Pons (tissue), 1 donor: ENCODE results near the gene STK32C.
"Not testable (repeated sequence)": the region's sequence is repeated elsewhere in the genome, so short reads cannot be mapped to it uniquely, and the experiment has no call there.

Experiments used
- DNase-seq: peaks from one replicate; pipeline ENCODE4 v3.0.0-alpha.2; 2016; ENCODE audit warnings: low spot score

Gene STK32C

DNA sequence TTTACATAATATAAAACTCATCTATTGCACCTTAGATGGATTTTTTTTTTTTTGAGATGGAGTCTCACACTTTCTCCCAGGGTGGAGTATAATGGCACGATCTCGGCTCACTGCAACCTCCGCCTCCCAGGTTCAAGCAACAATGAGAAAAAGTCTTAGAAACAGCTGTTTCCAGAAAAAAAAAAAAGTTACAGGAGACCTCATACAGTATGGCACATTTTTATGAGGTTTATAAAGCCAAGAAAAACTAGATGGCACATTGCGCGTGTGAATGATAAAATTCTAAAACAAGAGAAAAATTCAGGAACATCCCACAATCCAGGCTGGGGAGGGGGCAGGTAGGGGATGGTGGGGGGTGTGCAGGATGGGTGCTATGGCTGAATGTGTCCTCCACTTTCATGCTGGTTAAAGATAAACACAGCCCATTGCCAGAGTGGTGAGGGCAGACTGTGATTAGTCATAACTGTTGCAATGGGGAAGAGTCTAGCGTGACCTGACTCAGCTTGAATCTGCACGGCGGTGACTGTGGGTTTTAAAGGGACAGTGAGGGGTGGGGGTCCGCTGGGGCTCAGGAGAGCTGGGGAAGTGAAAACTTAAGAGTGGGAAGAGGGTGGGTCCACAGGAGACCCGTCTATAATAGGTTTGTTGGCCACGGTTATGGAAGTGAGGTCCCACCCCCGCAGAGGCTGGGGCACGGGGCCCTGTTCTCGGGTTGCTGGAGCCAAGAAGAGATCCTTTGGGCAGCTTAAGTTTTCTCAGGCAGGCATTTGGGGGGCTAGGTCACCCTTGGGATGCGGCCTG, 12.3 kb upstream of the STK32C start:
- no peak for DNase-seq

DNA sequence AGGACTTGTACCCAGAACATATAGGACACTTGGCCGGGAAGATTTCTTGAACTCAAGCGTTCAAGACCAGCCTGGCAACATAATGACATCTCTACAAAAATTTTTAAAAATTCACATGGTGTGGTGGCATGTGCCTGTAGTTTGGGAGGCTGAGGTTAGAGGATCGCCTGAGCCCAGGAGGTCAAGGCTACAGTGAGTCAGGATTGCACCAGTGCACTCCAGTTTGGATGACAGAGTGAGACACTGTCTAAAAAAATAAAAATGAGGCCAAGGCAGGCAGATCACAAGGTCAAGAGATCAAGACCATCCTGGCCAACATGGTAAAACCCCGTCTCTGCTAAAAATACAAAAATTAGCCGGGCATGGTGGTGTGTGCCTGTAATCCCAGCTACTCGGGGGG, 9.7 kb upstream of the STK32C start:
- not testable (repeated sequence) for DNase-seq

DNA sequence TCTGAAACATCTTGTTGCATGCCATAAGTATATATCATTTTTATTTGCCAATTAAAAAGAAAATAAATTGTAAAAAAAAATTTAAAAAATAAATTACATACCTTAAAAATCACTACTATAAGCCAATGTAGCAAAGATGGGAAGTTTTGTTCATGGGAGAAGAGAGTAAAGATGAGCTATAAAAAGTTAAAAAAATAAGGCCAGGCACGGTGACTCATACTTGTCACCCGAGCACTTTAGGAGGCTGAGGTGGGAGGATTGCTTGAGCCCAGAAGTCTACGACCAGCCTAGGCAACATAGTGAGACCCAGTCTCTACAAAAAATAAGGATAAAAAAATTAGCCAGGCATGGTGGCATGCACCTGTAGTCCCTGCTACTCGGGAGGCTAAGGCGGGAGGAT, 8.4 kb upstream of the STK32C start:
- no peak for DNase-seq

DNA sequence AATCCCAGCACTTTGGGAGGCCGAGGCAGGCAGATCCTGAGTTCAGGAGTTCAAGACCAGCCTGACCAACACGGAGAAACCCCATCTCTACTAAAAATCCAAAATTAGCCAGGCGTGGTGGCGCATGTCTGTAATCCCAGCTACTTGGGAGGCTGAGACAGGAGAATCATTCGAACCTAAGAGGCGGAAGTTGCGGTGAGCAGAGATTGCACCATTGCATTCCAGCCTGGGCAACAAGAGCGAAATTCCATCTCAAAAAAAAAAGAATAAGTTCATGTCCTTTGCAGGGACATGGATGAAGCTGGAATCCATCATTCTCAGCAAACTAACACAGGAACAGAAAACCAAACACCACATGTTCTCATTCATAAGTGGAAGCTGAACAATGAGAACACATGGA, 7.1 kb upstream of the STK32C start:
- not testable (repeated sequence) for DNase-seq

DNA sequence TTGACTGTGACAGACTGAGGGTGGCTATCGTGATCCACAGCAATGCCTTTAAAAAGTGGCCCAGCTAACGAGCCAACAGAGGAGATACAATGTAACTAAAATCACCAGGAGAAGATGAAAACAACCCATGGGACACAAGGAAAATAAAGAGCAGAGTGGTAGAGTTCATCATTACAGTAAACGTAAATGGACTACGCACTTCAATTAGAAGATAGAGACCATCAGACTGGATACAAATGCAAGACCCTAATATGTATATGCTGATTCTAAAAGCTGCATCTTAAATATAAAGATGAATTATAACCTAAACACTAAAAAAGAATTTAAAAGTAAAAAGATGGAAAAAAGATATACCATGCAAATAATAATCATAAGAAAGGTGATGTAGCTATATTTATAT, 6.6 kb upstream of the STK32C start:
- no peak for DNase-seq

DNA sequence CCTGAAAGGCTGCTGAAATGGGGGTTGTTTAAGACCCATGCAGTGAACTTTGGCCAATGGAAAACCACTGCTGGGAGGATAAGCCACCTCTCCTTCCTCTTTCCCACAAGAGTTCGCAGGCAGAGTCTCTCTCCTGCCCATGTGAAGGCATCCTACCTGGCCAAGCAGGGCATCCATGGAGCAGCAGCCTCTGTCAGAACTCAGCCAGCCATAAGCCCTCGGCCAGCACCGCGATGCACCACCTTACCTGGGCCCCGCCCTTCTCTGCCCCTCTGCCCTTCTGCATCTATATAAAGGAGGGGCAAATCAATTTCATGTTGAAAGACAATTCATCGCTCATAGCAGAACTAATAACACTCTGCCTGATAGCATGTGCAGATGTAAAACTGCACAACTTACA, 6.1 kb upstream of the STK32C start:
- no peak for DNase-seq

DNA sequence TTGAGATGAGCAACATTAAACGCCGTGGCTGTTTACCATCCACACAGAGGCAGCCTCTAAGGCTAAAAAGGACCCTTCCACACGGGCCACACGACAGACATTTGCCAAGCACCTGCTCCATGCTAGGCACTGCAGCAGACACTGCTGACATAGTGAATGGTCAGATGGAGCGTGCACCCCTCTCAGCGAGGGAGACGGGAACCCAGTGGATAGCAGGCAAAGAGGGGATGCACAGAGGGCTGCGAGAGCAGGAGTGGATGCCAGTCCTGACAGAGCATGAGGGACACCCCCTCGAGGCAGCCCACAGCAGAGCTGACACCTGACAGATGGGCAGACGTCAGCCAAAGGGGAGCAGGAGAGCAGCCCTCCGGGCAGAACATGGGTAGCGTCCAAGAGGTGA, 5.6 kb upstream of the STK32C start:
- DNase-seq = no peak

DNA sequence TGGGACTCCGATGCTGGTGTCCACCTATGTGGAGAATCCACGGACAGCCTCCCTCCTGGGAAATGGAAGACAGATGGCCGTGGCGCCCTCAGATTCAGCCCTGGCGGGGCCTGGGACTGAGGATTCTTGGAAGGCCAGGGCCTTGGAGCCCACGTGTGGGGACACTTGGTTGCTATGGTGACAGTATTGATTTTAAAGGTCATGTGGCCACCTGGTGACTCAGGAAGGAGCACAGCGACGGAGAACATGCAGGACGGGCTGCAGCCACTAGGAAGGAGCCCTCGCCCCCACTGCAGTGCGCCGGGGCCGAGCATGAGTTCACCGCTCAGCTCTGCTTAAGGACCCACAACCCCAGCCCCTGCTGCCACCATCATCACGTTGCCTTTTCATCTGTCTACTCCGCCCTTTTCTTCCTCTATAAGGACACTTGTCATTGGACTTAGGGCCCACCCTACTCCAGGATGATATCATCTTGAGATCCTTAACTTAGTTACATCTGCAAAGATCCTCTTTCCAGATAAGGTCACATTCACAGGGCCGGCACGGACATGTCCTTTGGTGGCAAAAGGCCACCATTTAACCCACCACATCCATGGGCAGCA, 3.7 kb upstream of the STK32C start:
- DNase-seq = no peak

DNA sequence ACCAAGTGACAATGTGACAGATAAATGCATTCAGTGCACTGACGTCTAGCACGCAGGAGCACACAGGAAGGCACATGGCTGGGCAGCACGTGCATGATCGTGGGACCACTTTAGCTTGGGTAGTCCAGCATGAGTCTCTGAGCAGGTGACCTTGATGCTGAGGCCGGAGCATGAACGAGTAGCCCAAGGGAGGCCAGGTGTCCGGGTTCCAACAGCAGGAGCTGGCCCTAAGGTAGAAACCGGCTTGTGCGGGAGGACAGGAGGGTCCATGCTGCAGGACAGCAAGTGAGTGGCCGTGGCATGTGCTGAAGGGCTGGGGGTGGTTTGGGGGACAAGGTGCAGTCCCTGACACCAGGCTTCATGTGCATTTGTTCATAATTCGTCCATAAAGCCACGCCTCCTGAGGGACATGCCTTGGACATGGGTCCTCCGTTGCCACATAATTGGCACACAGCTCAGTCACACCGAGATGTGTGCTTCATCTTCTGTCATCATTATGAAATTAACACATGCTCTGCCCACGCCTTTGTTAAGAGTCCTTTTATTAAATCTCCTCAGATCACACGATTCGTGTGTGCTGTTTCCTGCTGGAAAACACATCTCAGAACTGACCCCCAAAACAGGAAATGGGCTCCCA, 3.1 kb upstream of the STK32C start:
- DNase-seq = no peak

DNA sequence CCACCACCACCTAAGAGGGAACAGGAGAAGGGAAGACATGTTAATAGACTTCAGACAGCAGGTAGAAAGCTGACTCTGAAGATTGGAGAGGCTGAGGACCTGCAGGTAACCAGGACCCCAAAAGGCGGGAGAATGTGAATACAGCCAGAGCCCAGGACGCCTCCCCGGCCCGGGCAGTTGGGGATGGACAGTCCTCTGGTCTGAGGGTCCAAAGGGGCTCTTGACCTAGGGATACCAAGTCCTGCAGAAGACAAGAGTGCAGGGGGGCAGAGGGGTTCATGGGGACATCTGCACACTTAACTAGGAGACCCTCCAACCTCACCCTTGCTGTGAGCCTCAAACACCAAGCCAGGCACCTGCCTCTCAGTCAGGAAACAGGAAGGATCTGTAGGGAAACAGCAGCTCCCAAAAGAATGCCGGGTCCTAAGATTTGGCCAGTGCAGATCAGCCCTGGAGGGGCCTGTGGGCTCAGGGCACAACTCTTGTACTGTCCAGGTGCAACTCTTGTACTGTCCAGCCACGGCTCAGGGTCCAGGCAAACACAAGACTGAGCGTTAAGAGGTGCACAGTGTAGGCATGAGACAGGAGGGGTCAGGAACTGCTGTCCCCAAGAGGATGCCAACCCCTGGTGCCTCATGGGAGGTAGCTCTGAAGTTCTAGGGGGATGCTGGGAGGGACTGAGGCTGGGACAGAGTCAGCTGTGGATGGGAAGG, 2.3 kb upstream of the STK32C start:
- no peak for DNase-seq

DNA sequence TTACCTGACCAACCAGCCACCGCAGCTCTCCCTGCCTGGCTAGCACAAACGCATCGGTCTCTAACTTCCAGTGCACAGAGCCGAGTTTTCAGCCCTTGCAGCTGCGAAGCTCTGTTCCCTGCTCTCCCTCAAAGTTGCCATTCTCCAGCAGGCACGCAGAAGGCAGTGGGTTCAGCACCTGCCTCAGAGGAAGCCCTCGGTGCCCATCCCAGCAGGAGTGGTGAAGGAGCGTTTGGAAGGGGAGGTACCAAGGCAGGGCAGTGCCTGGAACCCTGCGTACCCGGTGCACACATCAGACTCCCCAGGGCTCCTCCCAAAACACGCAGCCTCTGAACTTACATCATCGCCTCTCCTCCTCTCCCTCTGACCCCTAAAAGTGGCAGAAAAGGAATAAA, 1.7 kb upstream of the STK32C start:
- DNase-seq = no peak

DNA sequence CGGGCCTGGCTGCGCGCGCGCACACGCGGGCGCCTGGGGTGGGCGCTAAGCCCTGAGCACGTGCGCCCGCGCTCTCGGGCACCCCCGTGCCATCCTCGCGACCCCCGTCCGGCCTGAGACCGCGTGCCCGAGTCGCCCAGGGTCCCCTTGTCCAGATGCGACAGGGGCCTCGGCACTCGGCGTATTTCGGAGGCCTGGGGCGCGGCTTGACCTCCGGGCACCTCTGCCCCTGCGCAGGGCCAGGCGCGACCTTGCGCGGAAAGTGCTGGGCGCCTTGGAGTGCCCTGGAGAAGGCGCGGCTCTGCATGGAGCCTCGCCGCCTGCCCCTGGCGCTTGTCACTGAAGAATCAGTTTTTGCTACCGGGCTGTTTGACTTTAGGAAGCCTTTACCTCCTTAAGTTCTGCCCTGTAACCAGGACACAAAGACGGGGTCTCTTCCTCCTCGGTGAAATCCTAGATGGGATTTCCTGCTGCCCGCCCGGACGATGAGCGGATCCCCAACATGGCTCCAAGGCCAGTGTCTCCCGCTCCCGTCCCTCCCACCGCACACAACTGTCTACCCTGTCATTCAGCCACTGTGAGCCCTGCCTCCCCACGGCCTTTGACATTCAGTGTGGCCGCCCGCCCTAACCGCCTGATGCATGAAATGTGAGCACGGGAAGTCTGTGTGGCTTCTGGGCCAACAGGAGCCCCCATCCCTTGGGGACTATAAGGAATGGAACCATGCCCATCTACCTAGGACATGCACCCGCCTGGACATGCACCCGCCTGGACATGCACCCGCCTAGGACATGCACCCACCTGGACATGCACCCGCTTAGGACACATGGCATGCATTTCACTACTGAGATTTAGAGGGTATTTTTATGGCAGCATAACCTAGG, 1.1 kb upstream of the STK32C start:
- no peak for DNase-seq

DNA sequence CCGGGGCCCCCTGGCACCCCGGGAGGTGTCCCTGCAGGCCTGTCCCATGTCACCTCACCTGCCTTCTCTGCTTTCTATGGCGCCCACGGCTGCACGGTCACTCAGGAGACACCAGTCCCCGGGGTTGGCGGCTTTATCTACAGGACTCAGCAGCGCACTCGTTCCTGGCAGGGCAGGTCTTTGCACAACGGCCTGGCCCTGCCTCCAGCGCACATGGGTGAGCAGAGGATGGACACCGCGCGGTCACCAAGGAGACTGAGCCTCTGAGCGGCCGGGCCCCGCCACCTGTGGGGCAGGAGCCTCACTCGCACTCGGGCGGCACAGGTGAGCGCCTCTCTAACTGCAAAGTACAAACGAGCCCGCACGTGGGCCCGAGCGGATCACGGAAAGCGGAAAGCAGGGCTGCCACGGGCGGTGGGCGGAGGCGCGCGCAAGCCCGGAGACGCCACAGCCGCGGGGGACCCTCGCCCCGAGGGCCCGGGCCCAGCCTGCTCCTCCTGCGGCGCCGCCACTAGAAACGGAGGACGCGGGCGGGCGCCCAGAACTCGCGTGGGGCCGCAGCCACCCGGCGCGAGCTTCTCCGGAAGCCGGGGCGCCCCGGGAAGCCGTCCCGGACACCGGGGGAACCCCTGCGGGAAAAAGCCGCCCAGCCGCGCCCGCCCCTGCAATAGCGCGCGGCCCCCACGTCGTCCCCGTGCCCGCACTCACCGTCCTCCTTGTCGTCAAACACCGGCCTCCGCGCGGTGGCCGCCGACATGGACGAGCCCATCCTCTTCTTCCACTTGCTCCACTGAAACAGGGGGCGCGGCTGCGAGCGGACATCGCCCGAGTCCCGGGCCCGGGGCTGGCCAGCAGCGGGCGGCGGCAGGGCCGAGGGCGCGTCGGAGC, 642 bp downstream of the STK32C start:
- no peak for DNase-seq

DNA sequence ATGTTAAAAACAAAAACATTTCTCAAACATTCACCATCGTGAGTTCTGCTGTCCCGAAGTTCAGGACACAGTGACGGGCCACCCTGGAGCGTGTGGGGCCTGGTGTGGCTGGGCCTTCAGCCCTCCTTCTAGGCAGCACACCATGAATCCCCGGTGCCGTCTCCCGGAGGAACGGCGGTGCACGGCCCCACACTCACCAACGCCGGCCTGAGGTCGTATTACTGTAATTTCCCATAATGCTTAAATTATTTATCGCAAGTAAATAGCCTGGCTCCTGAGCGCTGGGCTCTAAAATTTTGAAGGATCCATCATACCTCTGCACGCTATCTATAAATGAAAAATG, 1.4 kb downstream of the STK32C start:
- DNase-seq = no peak

DNA sequence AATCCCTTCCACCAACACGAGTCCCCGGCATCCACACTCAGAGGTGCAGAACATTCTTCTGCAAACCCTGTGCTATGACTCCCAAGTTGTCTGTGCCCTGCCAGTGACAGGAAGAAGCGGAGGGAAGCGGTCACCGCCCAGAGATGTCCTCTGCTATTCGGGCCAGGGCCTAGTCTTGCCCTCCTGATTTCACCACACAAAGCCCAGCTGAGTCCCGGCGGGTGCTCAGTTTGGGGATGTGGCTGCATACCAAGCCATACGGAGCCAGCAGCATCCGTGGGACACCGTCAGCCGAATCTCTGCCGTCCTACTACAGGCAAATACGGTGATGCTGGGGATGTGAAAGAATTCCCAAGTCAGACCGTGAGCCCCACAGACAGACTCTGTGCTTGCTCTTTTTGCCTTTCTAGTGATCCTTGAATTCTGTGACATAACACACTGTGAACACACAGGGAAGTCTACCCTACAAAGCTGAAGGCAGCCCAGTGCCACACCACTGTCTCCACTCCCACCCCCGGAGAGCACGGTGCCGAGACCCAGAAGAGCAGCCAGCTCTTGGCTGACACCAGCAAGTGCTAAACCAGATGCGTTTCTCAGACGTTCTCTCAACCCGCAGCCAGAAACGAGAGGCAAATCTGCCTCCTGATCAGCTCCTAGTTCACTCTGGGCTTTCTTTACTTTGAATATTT, 2.0 kb downstream of the STK32C start:
- no peak for DNase-seq

DNA sequence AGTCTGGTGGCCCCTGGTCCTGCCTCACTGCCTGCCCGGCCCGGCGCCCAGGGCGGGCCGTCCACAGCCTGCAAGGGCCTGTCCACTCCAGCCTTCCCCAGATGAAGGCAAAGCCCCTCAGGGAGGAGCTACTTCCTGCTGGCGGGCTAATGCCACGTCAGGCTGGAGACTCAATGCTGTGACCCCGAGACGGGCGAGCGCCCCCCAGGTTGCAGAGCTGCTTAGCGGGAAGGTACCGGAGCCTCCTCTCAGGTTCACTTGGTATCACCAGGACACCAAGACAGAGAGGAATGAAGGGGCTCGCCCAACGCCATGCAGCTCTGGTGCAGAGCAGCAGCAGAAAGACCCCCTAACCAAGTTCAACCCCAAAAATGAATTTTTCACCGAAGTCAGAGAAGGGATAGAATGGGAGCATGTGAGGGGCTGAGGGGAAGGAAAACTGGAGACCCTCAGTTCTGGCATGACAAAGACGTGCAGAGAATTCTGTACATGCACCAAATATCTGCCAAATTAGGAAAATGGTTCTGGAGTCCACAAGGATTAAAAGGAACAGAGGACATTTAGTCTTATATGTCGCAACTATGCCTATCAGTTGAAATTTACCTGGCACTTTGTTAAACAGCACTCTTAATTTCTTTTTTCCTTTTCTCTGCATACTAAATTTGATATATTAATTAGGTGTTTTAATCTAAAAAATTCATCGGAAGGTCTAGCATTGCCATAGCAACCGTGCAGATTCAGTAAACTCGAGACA, 2.8 kb downstream of the STK32C start:
- no peak for DNase-seq

DNA sequence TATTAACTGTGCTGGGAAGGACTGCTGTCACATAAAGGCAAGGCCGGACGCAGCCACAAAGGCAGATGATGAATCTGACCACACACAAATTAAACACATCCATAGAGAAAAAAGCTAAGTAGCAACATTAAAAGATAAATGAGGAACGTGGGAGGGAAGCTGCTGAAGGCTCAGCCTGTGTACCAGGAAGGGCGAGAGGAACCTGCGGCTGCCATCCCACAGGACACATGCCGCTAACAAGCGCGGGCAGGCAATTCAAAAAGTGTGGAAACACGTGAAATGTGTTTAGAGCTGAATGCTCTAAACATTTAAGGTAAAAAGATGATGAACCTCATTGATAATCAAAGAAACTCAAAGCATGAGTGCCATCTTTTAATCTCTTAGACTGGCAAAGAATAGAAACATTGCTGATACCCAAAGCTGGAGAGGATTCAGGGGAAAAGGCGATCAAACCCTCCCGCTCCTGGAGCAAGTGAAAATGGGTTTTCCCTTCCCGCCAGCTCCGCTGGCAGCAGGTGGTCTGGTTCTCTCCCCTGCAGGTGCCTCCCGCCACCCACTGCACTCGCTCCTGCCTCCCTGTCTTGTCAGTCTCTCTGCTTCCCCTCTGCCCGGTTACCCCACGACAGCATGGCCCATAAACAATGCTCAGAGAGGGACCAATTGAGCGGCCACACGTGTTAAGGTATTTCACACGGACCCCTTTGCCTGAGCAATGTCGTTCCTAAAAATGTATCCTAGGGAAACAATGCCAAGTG, 4.2 kb downstream of the STK32C start:
- DNase-seq = no peak

DNA sequence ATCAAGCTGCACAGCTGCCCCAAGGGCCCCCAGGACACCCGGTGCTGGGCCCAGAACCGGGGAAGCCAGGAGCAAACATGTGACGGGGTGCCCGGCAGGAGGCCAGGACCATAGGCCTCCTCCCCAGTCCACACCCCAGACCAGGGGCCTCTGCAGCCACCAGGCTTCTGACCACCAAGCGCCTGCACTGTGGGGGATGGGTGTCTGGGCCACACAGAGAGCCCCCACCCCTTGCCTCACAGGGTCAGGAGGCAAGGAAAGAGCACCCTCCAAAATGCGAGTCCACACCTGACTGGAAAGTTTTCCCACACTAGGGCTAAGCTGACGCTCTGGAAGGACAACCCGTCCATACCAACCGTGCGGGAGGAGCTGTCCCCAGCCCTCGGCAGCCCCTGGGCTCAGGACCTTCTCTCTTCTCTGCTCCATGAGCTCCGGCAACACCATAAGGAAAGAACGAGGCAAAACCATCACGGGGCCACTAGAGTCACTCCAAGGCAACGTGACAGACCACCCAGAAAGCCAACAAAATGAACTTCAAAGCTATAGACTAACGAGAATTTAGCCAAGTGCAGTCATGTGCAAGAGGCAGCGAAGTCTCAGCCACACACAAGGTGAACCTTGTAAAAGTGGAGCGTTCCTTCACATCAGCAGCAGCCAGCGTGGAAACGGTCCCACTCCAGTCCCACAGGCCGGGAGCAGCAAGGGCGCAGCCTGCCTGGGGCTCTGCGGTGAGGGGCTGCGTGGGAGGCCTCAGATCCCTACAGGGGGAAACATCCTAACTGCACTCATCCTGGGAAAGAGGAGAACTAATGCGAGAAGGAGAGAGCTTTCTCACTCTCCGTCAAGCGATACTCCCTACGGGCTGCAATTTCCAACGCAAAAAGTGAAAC, 5.1 kb downstream of the STK32C start:
- DNase-seq = no peak
